Right atrium auricular region (tissue), 2 donors: ENCODE results near the gene THTPA. TPM values are rescaled to one million over a fixed set of nuclear protein-coding genes. Genes with fewer than 3 reads are reported as not detected.
"Not testable (repeated sequence)": the region's sequence is repeated elsewhere in the genome, so short reads cannot be mapped to it uniquely, and the experiment has no call there.

Experiments
- DNase-seq: peaks from one replicate; pipeline ENCODE4 v3.0.0-alpha.2; 2019; ENCODE audit warnings: low spot score
- H3K27ac ChIP-seq, 2 donors: fragments of 200-600 bp; sonication (generic); 1 replicate in 1 of 2; 2 replicates in 1 of 2; pipeline ENCODE4 v1.5.1; 2016 to 2019
- H3K27me3 ChIP-seq, 2 donors: fragments of 200-600 bp; sonication (generic); one replicate each; pipeline versions ENCODE4 v1.5.1 to v1.6.0; 2017 to 2019
- H3K36me3 ChIP-seq: fragments of 200-600 bp; sonication (generic); one replicate; pipeline ENCODE4 v1.5.1; 2016
- H3K4me1 ChIP-seq, 2 donors: fragments of 200-600 bp; sonication (generic); one replicate each; pipeline versions ENCODE4 v1.5.1 to v1.6.0; 2017 to 2019
- H3K4me3 ChIP-seq, 2 donors: fragments of 200-600 bp; sonication (generic); 1 replicate in 1 of 2; 2 replicates in 1 of 2; pipeline ENCODE4 v1.5.1; 2017 to 2019; ENCODE audit warnings: mild to moderate bottlenecking in 1 of 2, moderate library complexity in 1 of 2
- H3K9me3 ChIP-seq, 2 donors: fragments of 200-600 bp; sonication (generic); one replicate each; pipeline ENCODE4 v1.5.1; 2019
- CTCF ChIP-seq, 2 donors: fragments of 200-600 bp; sonication (generic); IDR thresholded peaks; one replicate each; pipeline ENCODE4 v1.5.1; 2019; ENCODE audit warnings: antibody characterized with exemption in 2 of 2
- total RNA-seq, 2 donors: library from RNA; depleted of rRNA; stranded (reverse); fragments of >200 nt; gene quantifications; one replicate each; pipeline ENCODE4 v1.1.0, GENCODE V29; 2016

Gene THTPA
- total RNA-seq, 2 donors from 2014 or later, result 22.6 to 27.3 TPM

- H3K27me3 ChIP-seq, result no peaks in the 10 kb centered on the region
- no peaks in the 10 kb centered on the region for H3K9me3 ChIP-seq
- TF ChIP-seq CTCF (IDR thresholded peaks at IDR 0.05), result peak; percentile 40 to 78
- no peak overlapping the region for H3K4me3 ChIP-seq
- DNase-seq, result peak; percentile 73
- H3K27ac ChIP-seq, result no peak overlapping the region
- H3K36me3 ChIP-seq, result no peaks in the 10 kb centered on the region
- H3K4me1 ChIP-seq, result peaks cover 0 to 5% of the 10 kb centered on the region in 2 donors
Observed at GRCh38 chr14:23588884-23589598, 33.0 kb downstream of the THTPA start.

GRCh38 chr14:23589606-23590005 is 33.5 kb downstream of the THTPA start:
- TF ChIP-seq CTCF (IDR thresholded peaks at IDR 0.05), result no peak
- Histone ChIP-seq H3K36me3 (no peaks in the 10 kb centered on the region), H3K4me3 (no peak overlapping the region), H3K9me3 (no peaks in the 10 kb centered on the region), H3K27me3 (no peaks in the 10 kb centered on the region), H3K4me1 (peaks cover 0 to 5% of the 10 kb centered on the region in 2 donors), H3K27ac (no peak overlapping the region)
- DNase-seq, result no peak

GRCh38 chr14:23590198-23590597 is 34.1 kb downstream of the THTPA start:
- Histone ChIP-seq H3K9me3 (no peaks in the 10 kb centered on the region), H3K4me3 (no peak overlapping the region), H3K4me1 (peaks cover 0 to 5% of the 10 kb centered on the region in 2 donors), H3K27me3 (no peaks in the 10 kb centered on the region), H3K36me3 (no peaks in the 10 kb centered on the region), H3K27ac (no peak overlapping the region)
- no peak for DNase-seq
- TF ChIP-seq CTCF (IDR thresholded peaks at IDR 0.05), result no peak

GRCh38 chr14:23594191-23594590 is 38.1 kb downstream of the THTPA start:
- not testable (repeated sequence) for DNase-seq, H3K27ac ChIP-seq, H3K36me3 ChIP-seq, H3K4me1 ChIP-seq, H3K4me3 ChIP-seq, H3K27me3 ChIP-seq, H3K9me3 ChIP-seq

GRCh38 chr14:23600322-23600707 is 44.2 kb downstream of the THTPA start:
- DNase-seq, result no peak
- no peaks in the 10 kb centered on the region for H3K27me3 ChIP-seq
- no peak overlapping the region for H3K4me3 ChIP-seq
- peaks cover 0 to 5% of the 10 kb centered on the region in 2 donors for H3K9me3 ChIP-seq
- H3K36me3 ChIP-seq, result no peaks in the 10 kb centered on the region
- H3K27ac ChIP-seq, result no peak overlapping the region
- TF ChIP-seq CTCF (IDR thresholded peaks at IDR 0.05), result no peak
- H3K4me1 ChIP-seq, result no peaks in the 10 kb centered on the region

- H3K27me3 ChIP-seq, result no peaks in the 10 kb centered on the region
- H3K4me1 ChIP-seq, result no peaks in the 10 kb centered on the region
- no peaks in the 10 kb centered on the region for H3K36me3 ChIP-seq
- H3K4me3 ChIP-seq, result no peak overlapping the region
- no peak overlapping the region for H3K27ac ChIP-seq
- DNase-seq, result no peak
- TF ChIP-seq CTCF (IDR thresholded peaks at IDR 0.05), result no peak
- H3K9me3 ChIP-seq, result peaks cover 0 to 5% of the 10 kb centered on the region in 2 donors
Observed at GRCh38 chr14:23600806-23601205, 44.7 kb downstream of the THTPA start.
